ENCODE results near the gene HAUS2.
"Not testable (repeated sequence)": the region's sequence is repeated elsewhere in the genome, so short reads cannot be mapped to it uniquely, and the experiment has no call there.

The HAUS2 gene

GRCh38 chr15:42576040-42576594, 27.5 kb downstream of the HAUS2 start:
- DNase-seq: no peak

DNA sequence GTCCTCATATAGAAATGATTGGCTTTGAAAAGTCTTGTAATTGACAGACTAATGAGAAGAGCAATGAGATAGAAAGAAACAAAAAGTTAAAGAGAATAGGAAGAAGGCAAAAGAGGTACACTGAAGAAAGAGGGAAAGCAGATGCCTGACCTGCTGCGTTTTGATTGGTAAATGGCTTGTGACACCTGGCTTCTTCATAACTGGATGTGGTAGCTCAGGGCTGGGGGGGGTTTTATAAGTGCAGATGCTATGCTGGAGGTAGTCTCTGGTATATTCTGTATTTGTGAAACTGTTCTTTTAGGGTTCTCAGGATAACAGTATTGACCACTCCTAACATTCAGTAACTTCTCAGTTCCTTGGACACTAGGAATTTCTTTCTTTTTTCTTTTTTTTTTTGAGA, 28.1 kb downstream of the HAUS2 start:
- no peak for DNase-seq

- DNase-seq: no peak
Measured at GRCh38 chr15:42577514-42578031, 28.9 kb downstream of the HAUS2 start.

DNA sequence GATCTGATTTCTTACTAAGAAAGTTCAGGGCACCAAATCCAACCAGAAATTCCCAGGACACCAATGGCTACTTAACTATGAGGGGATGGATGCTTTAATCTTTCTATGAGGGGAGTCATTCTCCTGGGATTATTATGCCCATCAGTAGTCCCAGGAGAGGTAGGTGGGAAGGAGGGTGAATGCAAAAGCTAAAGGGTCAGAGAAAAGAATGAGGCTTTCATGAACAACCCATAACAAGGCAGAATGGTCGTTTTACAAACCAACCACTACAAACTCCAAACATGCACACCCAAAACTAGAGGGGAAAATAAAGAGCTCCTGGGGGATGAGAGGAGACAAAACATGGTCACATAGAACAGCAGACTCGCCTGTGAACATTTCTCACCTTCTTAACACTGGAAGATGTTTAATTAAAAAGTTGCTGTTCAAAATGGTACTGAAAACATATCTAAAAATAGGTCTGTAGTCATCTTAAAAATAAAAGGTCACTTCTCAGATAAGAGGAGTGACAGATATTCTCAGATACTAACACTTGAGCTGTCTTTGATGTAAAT, 30.4 kb downstream of the HAUS2 start:
- no peak for DNase-seq

DNA sequence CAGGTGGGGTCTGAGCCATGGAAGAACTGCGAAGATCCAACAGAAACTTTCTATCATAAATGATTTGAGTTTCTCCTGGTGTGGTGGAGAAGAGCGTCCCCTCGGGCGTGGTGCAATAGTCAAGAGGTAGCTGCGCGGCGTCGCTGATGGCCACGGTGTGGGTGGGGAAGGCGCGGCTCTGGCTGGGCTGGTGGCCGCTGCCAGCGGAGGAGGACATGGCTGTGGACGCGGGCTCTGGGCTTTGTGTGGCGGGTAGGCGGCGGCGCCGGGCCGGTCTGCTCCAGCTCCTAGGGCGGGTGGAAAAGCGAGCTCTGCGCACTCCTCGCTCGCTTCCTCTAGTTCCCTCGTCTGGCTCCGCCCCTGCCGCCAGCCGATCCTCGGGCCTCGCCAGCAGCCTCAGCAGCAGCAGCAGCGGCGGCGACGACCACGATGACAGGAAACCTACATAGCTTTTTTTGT, 32.7 kb downstream of the HAUS2 start:
- peak; percentile 67 for DNase-seq

DNA sequence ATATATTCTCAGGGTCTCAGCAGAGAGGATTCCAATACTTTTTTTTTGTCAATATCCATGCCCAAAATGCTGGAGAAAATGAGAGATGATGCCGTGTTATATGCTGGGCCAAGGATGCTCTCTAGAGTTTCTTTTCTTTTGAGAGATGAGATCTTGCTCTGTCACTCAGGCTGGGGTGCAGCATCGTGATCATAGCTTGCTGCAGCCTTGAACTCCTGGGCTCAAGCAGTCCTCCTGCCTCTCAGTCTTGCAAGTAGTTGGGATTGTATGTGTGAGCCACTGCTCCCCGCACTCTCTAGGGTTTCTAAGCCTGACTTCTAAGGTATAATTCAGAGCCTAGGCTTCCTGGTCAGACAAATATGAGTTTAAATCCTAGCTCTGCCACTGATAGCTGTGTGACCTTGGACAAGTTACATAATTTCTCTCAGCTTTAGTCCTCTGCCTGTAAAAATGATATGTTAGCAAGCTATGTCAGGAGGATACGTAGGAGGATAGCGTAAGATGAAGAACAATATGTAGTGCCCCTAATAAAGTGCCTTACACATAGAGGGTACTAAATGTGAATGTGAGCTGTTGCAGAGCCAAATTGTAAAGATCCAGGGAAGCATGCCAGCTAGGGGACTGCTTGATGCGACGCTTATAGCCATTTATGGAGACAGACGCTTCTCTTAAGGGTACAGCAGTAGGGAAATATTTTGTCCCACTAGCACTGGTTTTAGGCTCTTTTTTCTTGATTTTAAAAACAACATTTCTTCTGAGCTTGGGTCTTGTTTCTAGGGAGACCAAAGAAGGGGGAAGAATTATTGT, 34.1 kb downstream of the HAUS2 start:
- no peak for DNase-seq

GRCh38 chr15:42584031-42584765, 35.6 kb downstream of the HAUS2 start:
- no peak for DNase-seq

DNA sequence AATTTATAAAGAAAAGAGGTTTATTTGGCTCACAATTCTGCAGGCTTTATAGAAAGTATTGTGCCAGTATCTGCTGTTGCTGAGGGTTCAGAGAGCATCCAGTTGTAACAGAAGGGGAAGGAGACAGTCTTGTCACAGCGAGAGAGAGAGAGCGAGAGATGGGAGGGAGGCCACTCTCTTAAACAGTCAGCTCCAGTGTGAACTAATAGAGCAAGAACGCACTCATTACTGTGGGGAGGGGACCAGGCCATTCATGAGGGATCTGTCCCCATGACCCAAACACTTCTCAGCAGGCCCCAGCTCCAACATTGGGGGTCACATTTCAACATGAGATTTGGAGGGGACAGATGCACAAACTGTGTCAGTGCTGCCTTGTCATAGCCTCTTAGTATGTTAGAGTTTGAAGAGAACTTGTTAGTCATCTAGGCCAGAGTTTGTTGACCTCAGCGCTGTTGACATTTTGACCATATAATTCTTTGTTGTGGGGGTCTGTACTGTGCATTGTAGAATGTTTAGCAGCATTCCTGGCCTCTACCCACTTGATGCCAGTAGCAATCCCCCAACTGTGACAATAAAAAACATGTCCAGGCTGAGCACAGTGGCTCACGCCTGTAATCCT, 42.1 kb downstream of the HAUS2 start:
- no peak for DNase-seq

DNA sequence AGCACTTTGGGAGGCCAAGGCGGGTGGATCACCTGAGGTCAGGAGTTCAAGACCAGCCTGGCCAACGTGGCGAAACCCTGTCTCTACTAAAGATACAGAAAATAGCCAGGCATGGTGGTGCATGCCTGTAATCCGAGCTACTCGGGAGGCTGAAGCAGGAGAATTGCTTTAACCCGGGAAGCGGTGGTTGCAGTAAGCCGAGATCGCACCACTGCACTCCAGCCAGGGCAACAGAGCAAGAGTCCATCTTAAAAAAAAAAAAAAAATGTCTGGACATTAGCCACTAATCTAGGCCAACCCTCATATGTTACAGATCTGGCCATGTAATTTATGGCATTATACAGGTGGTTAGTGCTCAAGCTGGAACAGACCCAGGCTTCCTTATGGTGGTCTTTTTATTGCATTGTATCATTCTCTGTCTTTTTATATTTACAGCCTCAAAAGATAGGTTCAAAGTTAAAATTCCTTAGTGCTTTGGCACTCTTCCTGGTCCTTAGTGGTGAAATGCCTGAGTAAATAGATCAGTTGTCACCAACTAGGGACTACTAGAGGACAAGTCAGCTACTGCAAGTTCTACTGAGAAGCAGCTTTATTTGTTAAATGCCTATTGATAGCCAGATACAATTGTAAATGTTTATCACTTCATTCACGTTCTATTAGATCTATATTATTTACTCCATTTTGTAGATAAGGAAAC, 42.7 kb downstream of the HAUS2 start:
- no peak for DNase-seq

DNA sequence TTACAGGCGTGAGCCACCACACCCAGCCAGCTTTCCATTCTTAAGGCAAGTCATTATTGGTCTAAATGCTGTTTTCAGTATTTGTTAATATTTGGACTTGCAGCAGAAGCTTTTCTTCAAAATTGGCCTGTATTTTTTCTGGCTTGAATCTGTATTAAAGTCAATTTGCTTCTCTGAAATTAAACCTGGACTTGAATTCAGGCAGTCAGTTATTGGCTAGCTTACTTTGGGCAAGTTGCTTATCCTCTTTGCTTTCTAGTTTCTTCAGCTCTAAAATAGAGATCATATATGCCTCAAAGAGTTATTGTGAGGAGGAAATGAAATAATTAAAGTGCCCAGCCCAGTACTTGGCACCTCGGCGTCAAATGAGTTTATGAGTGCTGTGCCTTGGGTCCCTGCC, 44.1 kb downstream of the HAUS2 start:
- no peak for DNase-seq

GRCh38 chr15:42593143-42593542, 44.5 kb downstream of the HAUS2 start:
- no peak for DNase-seq

GRCh38 chr15:42594095-42594494, 45.5 kb downstream of the HAUS2 start:
- DNase-seq: no peak

- no peak for DNase-seq
Measured at GRCh38 chr15:42595626-42596240, 47.1 kb downstream of the HAUS2 start.

DNA sequence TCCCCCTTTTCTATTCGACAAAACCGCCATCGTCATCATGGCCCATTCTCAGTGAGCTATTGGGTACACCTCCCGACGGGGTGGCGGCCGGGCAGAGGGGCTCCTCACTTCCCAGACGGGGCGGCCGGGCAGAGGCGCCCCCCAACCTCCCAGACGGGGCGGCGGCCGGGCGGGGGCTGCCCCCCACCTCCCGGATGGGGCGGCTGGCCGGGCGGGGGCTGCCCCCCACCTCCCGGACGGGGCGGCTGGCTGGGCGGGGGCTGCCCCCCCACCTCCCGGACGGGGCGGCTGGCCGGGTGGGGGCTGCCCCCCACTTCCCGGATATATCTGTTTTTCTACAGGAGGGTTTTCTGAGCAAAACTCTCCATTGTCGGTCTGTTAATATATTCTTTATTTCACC, 52.7 kb downstream of the HAUS2 start:
- DNase-seq: not testable (repeated sequence)

GRCh38 chr15:42602501-42602900, 53.9 kb downstream of the HAUS2 start:
- no peak for DNase-seq

- DNase-seq: no peak
Measured at GRCh38 chr15:42603978-42604377, 55.3 kb downstream of the HAUS2 start.

DNA sequence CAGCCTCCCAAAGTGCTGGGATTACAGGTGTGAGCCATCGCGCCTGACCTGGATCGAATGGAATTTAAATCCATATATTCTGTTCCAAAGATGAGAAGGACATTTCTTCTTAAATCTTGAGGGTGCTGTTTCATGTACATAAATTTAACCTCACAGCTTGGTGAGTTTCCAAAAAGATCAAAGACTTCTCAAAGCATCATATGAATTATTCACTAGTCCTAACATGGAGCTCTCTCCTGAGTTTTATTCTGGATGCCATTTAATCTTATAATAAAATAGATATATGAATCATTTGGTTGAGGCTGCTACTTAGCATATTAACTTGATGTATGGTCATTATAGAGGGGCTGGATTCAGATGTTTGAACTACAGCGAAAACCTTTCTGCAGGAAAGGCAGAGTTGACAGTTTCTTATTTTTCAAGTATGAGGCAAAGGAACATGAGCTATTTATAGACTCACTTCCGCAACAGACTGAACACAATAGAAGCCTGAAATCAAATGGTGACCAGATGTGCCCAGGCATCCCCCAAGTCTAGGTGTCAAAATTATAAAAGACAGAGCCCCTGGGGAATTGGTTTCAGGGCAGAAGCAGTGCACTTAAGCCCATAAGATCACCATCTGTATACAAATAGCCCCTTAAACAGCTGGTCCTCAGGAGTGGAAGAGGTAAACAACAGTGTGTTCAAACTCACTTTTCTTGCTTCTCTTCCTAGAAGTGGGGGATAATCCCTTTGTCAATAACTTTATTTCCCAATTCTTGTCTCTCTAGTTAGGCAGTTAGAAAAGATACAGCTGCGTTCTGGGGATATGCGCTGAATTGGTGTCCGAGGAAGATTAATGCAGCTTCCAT, 56.5 kb downstream of the HAUS2 start:
- DNase-seq: no peak

- DNase-seq: no peak
Measured at GRCh38 chr15:42605796-42606195, 57.2 kb downstream of the HAUS2 start.

DNA sequence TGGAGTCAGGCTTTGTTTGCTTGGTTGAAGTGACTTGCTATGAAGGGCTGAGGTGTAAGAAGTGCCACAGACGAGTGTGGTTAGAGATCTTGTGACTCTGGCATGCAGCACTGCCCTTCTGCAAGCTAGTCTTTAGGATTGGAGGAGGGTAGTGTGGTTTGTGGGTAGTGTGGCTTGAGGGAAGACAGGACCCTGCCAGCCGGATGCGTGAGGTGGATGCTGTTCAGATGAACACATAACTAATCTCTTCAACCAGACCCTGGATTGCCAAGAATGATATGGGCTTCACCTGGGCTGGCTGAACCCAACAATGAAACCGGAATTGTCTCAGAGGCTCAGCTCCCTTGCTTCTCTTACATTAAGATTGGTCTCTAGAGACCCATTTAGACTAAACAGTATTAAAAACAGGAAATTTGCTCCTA, 59.5 kb downstream of the HAUS2 start:
- DNase-seq: peak; percentile 55

GRCh38 chr15:42608752-42609488, 60.3 kb downstream of the HAUS2 start:
- peak; percentile 8 for DNase-seq

All from CD4-positive, alpha-beta T cell treated with Interleukin-4 for 4 hours (primary cell).